A673 (cell line): Measurements from ENCODE around the gene LUZP1. TPM values are rescaled to one million over a fixed set of nuclear protein-coding genes. Genes with fewer than 3 reads are reported as not detected.
A peak's percentile ranks its signal among the peaks of the same experiment; 100 is the strongest.

Experiments
- BruUV-seq: library from RNA; stranded (reverse); fragments of 400-500 nt; replicated peaks from 2 replicates; lab custom pipeline; 2021; lab: Mats Ljungman, UMichigan
- CTCF ChIA-PET: fragments of 300-600 bp; sonication (Branson Sonifier 250); formaldehyde crosslinking; loops from one replicate; lab custom pipeline; 2022; ENCODE audit warnings: antibody characterized with exemption; lab: Charles Lee
- POLR2A ChIA-PET: fragments of 300-600 bp; sonication (Branson Sonifier 250); formaldehyde crosslinking; loops from one replicate; lab custom pipeline; 2022; ENCODE audit warnings: antibody characterized with exemption; ENCODE audit not compliant: low non-redundant PET; lab: Charles Lee
- DNase-seq: peaks from one replicate; pipeline ENCODE4 v3.0.0-alpha.2; 2015; ENCODE audit warnings: low spot score
- H3K27ac ChIP-seq: fragments of 200-600 bp; sonication (generic); 2 replicates; pipeline ENCODE4 v1.5.1; 2016; ENCODE audit warnings: mixed run types, low read depth, mild to moderate bottlenecking, mixed read lengths, antibody characterized with exemption, low read length; ENCODE audit not compliant: poor library complexity, severe bottlenecking
- H3K27me3 ChIP-seq: fragments of 200-600 bp; sonication (generic); replicated peaks from 2 replicates; pipeline ENCODE4 v1.6.1; 2017; ENCODE audit warnings: mixed run types, low read depth, mild to moderate bottlenecking, mixed read lengths, antibody characterized with exemption, low read length; ENCODE audit not compliant: insufficient read depth, poor library complexity
- H3K36me3 ChIP-seq: fragments of 200-600 bp; sonication (generic); 2 replicates; pipeline ENCODE4 v1.6.1; 2016; ENCODE audit warnings: mixed run types, mild to moderate bottlenecking, mixed read lengths, antibody characterized with exemption, low read length; ENCODE audit not compliant: insufficient read depth, poor library complexity, severe bottlenecking
- H3K4me1 ChIP-seq: fragments of 200-600 bp; sonication (generic); 2 replicates; pipeline ENCODE4 v1.6.1; 2017; ENCODE audit warnings: mixed run types, mild to moderate bottlenecking, mixed read lengths, antibody characterized with exemption, low read length; ENCODE audit not compliant: insufficient read depth, poor library complexity, severe bottlenecking
- H3K4me3 ChIP-seq: fragments of 200-600 bp; sonication (generic); 2 replicates; pipeline ENCODE4 v1.5.1; 2016; ENCODE audit warnings: low read depth, mixed run types, mild to moderate bottlenecking, mixed read lengths, low read length; ENCODE audit not compliant: poor library complexity, severe bottlenecking
- H3K9me3 ChIP-seq: fragments of 200-600 bp; sonication (generic); 2 replicates; pipeline ENCODE4 v1.6.1; 2016; ENCODE audit warnings: mixed run types, low read depth, mild to moderate bottlenecking, mixed read lengths, antibody characterized with exemption, low read length; ENCODE audit not compliant: poor library complexity, severe bottlenecking
- CTCF ChIP-seq: fragments of 300-800, 200-600 bp; sonication (generic); conservative IDR thresholded peaks from 2 replicates; pipeline ENCODE4 v1.5.1; 2017; ENCODE audit warnings: low read depth, mild to moderate bottlenecking, antibody characterized with exemption, low read length, moderate library complexity, mixed read lengths
- EZH2 ChIP-seq: fragments of 200-600 bp; sonication (generic); IDR thresholded peaks from 2 replicates; pipeline ENCODE4 v1.6.1; 2017; ENCODE audit warnings: borderline replicate concordance, low read depth, mild to moderate bottlenecking, mixed read lengths, antibody characterized with exemption, low read length; ENCODE audit not compliant: poor library complexity, severe bottlenecking
- intact Hi-C: fragments of 100-400 bp; cut with micrococcal nuclease; formaldehyde crosslinking; loops from one replicate; pipeline ENCODE4 v1.10.0; 2022; ENCODE audit not compliant: unreplicated experiment
- total RNA-seq: library from RNA; stranded (reverse); gene quantifications from 2 replicates; pipeline ENCODE4 v1.2.3, GENCODE V29; 2021

The LUZP1 gene
- total RNA-seq, 1 experiment from 2014 or later, result 34.9 TPM

- CTCF ChIA-PET, result interaction anchor here (1.0 kb wide), 1 partner anchor 10 kb away, joined by 3 read pairs; no protein-coding TSS in a partner anchor
- H3K27ac ChIP-seq, result no peak overlapping the region
- intact Hi-C loops, result no loop called here
- POLR2A ChIA-PET, result no interaction called here
- peaks cover 4% of the 10 kb centered on the region for H3K4me1 ChIP-seq
- H3K9me3 ChIP-seq, result no peaks in the 10 kb centered on the region
- TF ChIP-seq EZH2, result no peak
- no peak for TF ChIP-seq CTCF
- DNase-seq, result no peak
- no peaks in the 10 kb centered on the region for H3K27me3 ChIP-seq
- H3K4me3 ChIP-seq, result no peak overlapping the region
- no TSS peak for BruUV-seq
- no peaks in the 10 kb centered on the region for H3K36me3 ChIP-seq
Measured at GRCh38 chr1:23174426-23175110, 5.9 kb upstream of the LUZP1 start.

GRCh38 chr1:23171181-23171755 is 2.6 kb upstream of the LUZP1 start:
- intact Hi-C loops, result no loop called here
- H3K4me3 ChIP-seq, result no peak overlapping the region
- ChIA-PET CTCF (interaction anchor here (0.9 kb wide), 1 partner anchor 13 kb away, joined by 3 read pairs; no protein-coding TSS in a partner anchor), POLR2A (no interaction called here)
- no peaks in the 10 kb centered on the region for H3K27me3 ChIP-seq
- no peaks in the 10 kb centered on the region for H3K9me3 ChIP-seq
- H3K27ac ChIP-seq, result no peak overlapping the region
- BruUV-seq, result no TSS peak
- H3K36me3 ChIP-seq, result no peaks in the 10 kb centered on the region
- DNase-seq, result no peak
- TF ChIP-seq CTCF, result no peak
- no peak for TF ChIP-seq EZH2
- peaks cover 21% of the 10 kb centered on the region for H3K4me1 ChIP-seq

GRCh38 chr1:23169727-23170335 is 1.2 kb upstream of the LUZP1 start:
- no TSS peak for BruUV-seq

More at GRCh38 chr1:23169727-23170335, 1.2 kb upstream of the LUZP1 start:
- Histone ChIP-seq H3K27ac (peak overlapping the region; percentile 62), H3K27me3 (no peaks in the 10 kb centered on the region), H3K9me3 (no peaks in the 10 kb centered on the region), H3K36me3 (no peaks in the 10 kb centered on the region), H3K4me3 (no peak overlapping the region), H3K4me1 (peaks cover 28% of the 10 kb centered on the region)
- POLR2A ChIA-PET, result interaction anchor here (0.6 to 0.7 kb wide), 2 partner anchors 63 to 659 kb away, joined by 4 read pairs; no protein-coding TSS in a partner anchor
- no peak for TF ChIP-seq CTCF
- no peak for TF ChIP-seq EZH2
- intact Hi-C loops, result loop anchor here (5.0 kb wide), 1 partner anchor 43 kb away; no protein-coding TSS in a partner anchor
- peak; percentile 87 for DNase-seq
- CTCF ChIA-PET, result interaction anchor here (0.6 to 1.7 kb wide), 2 partner anchors 15 to 94 kb away, joined by 5 to 7 read pairs; no protein-coding TSS in a partner anchor
